ENCODE results near the gene POLR1A. TPM values are rescaled to one million over a fixed set of nuclear protein-coding genes. Genes with fewer than 3 reads are reported as not detected.

Gene POLR1A
- total RNA-seq, 1 donor from 2014 or later: 23.8 TPM

GRCh38 chr2:86054535-86055082, 51.1 kb downstream of the POLR1A start:
- Histone ChIP-seq H3K9ac (no peak overlapping the region), H3K4me1 (no peaks in the 10 kb centered on the region), H3K4me3 (no peak overlapping the region), H3K36me3 (no peaks in the 10 kb centered on the region), H3K4me2 (no peak overlapping the region), H3K27ac (no peak overlapping the region), H3F3A (ENCODE audit: low read depth) (no peaks in the 10 kb centered on the region), H3K27me3 (no peaks in the 10 kb centered on the region), H3K79me2 (ENCODE audit: low read depth) (no peaks in the 10 kb centered on the region), H3K9me3 (ENCODE audit: low read depth) (no peaks in the 10 kb centered on the region), H2AFZ (replicated peaks) (no peak overlapping the region), H4K20me1 (ENCODE audit: low read depth) (no peaks in the 10 kb centered on the region)
- Mint-ChIP-seq H3K9me3 (no peaks in the 10 kb centered on the region), H3K4me1 (no peaks in the 10 kb centered on the region), H3K36me3 (peaks cover 26% of the 10 kb centered on the region), H3K27me3 (ENCODE audit: insufficient read depth, low read depth) (no peaks in the 10 kb centered on the region), H3K4me3 (no peak overlapping the region), H3K27ac (no peak overlapping the region)
- DNase-seq (ENCODE audit: low spot score): no peak
- TF ChIP-seq EZH2 (IDR thresholded peaks at IDR 0.05) (no peak), EZH2phosphoT487 (IDR thresholded peaks at IDR 0.05) (no peak), CTCF (IDR thresholded peaks at IDR 0.05) (no peak)

GRCh38 chr2:86053166-86053565, 52.5 kb downstream of the POLR1A start:
- Histone ChIP-seq H3K9me3 (ENCODE audit: low read depth) (no peaks in the 10 kb centered on the region), H3K36me3 (no peaks in the 10 kb centered on the region), H3K27me3 (no peaks in the 10 kb centered on the region), H3K4me1 (no peaks in the 10 kb centered on the region), H3K4me2 (no peak overlapping the region), H3K27ac (no peak overlapping the region), H3F3A (ENCODE audit: low read depth) (no peaks in the 10 kb centered on the region), H3K9ac (no peak overlapping the region), H4K20me1 (ENCODE audit: low read depth) (no peaks in the 10 kb centered on the region), H3K4me3 (no peak overlapping the region), H2AFZ (replicated peaks) (no peak overlapping the region), H3K79me2 (ENCODE audit: low read depth) (no peaks in the 10 kb centered on the region)
- H3K4me3 Mint-ChIP-seq: no peak overlapping the region
- peaks cover 25% of the 10 kb centered on the region for H3K36me3 Mint-ChIP-seq
- TF ChIP-seq EZH2phosphoT487 (IDR thresholded peaks at IDR 0.05) (no peak), CTCF (IDR thresholded peaks at IDR 0.05) (no peak), EZH2 (IDR thresholded peaks at IDR 0.05) (no peak)
- no peak for DNase-seq (ENCODE audit: low spot score)
- no peaks in the 10 kb centered on the region for H3K4me1 Mint-ChIP-seq
- no peaks in the 10 kb centered on the region for H3K9me3 Mint-ChIP-seq
- no peaks in the 10 kb centered on the region for H3K27me3 Mint-ChIP-seq (ENCODE audit: insufficient read depth, low read depth)
- H3K27ac Mint-ChIP-seq: peak overlapping the region; percentile 50

GRCh38 chr2:86052676-86053075, 53.0 kb downstream of the POLR1A start:
- no peak for DNase-seq (ENCODE audit: low spot score)
- Histone ChIP-seq H3K9me3 (ENCODE audit: low read depth) (no peaks in the 10 kb centered on the region), H3K4me2 (no peak overlapping the region), H4K20me1 (ENCODE audit: low read depth) (no peaks in the 10 kb centered on the region), H3K27ac (no peak overlapping the region), H3F3A (ENCODE audit: low read depth) (no peaks in the 10 kb centered on the region), H3K27me3 (no peaks in the 10 kb centered on the region), H3K79me2 (ENCODE audit: low read depth) (no peaks in the 10 kb centered on the region), H2AFZ (replicated peaks) (no peak overlapping the region), H3K9ac (no peak overlapping the region), H3K36me3 (no peaks in the 10 kb centered on the region), H3K4me3 (no peak overlapping the region), H3K4me1 (no peaks in the 10 kb centered on the region)
- Mint-ChIP-seq H3K9me3 (no peaks in the 10 kb centered on the region), H3K36me3 (peaks cover 25% of the 10 kb centered on the region), H3K4me1 (no peaks in the 10 kb centered on the region), H3K27ac (no peak overlapping the region), H3K4me3 (no peak overlapping the region), H3K27me3 (ENCODE audit: insufficient read depth, low read depth) (no peaks in the 10 kb centered on the region)
- no peak for TF ChIP-seq CTCF (IDR thresholded peaks at IDR 0.05)
